Aorta (tissue), 5 donors: ENCODE measurements around the gene ZDHHC5. TPM values are rescaled to one million over a fixed set of nuclear protein-coding genes. Genes with fewer than 3 reads are reported as not detected.
"Not testable (repeated sequence)": the region's sequence is repeated elsewhere in the genome, so short reads cannot be mapped to it uniquely, and the experiment has no call there.

Experiments used
- ATAC-seq: fragments of 200-7000 bp; cut with Tn5 transposase; one replicate; pipeline ENCODE4 v1.9.1; 2022; ENCODE audit warnings: moderate library complexity; ENCODE audit not compliant: low FRiP score
- DNase-seq, 2 donors: peaks; one replicate each; pipeline ENCODE4 v3.0.0-alpha.2; 2020
- H3K27ac ChIP-seq, 2 donors: one replicate each; pipeline ENCODE4 v1.5.1; 2013; ENCODE audit warnings: low read length in 2 of 2, mild to moderate bottlenecking in 2 of 2, moderate library complexity in 2 of 2, control low read depth in 1 of 2, inconsistent platforms in 1 of 2, low read depth in 1 of 2
- H3K27me3 ChIP-seq, 2 donors: one replicate each; pipeline ENCODE4 v1.6.1; 2013; ENCODE audit warnings: control low read depth in 1 of 2, low read length in 1 of 2, mild to moderate bottlenecking in 1 of 2, moderate library complexity in 1 of 2; ENCODE audit not compliant: insufficient read depth in 2 of 2, control insufficient read depth in 1 of 2
- H3K36me3 ChIP-seq, 2 donors: one replicate each; pipeline ENCODE4 v1.6.1; 2013; ENCODE audit warnings: control low read depth in 1 of 2, low read length in 1 of 2, mild to moderate bottlenecking in 1 of 2; ENCODE audit not compliant: insufficient read depth in 2 of 2, control insufficient read depth in 1 of 2
- H3K4me1 ChIP-seq, 2 donors: one replicate each; pipeline ENCODE4 v1.6.1; 2013; ENCODE audit warnings: low read length in 2 of 2, control low read depth in 1 of 2, mild to moderate bottlenecking in 1 of 2, moderate library complexity in 1 of 2; ENCODE audit not compliant: insufficient read depth in 2 of 2, control insufficient read depth in 1 of 2
- H3K4me3 ChIP-seq, 2 donors: one replicate each; pipeline ENCODE4 v1.5.1; 2013; ENCODE audit warnings: low read length in 2 of 2, control low read depth in 1 of 2, mild to moderate bottlenecking in 1 of 2
- H3K9me3 ChIP-seq: one replicate; pipeline ENCODE4 v1.6.1; 2013; ENCODE audit warnings: mild to moderate bottlenecking, low read length; ENCODE audit not compliant: control insufficient read depth
- WGBS, 2 donors: extraction: QIAGEN DNeasy Blood & Tissue Kit; methylation state at CpG; one replicate each; pipeline ENCODE4 v1.1.7; 2013; 5-methylcytosine and 5-hydroxymethylcytosine counted together
- intact Hi-C, 2 donors: fragments of 100-400 bp; cut with DNase I; formaldehyde crosslinking; loops; one replicate each; pipeline versions ENCODE4 v1.14.2 to v1.15.0; 2022
- polyA plus RNA-seq, 2 donors: library from polyadenylated mRNA; stranded (reverse); fragments of 200-250 nt; gene quantifications; one replicate each; pipeline ENCODE4 v1.2.3, GENCODE V29; 2013
- total RNA-seq, 2 donors: library from RNA; stranded (reverse); fragmentation: NEBNext Ultra II Directional; extraction: Animal tissue kit (Norgen Biotek cat#: 25700); gene quantifications; one replicate each; pipeline ENCODE4 v1.2.1, GENCODE V29; 2021
- donor health status: healthy with polysubstance abuse.
- donor health status: Bipolar disorder and iron deficiency.
- donor health status: DM: no; HTN: no; CAD: no.
- donor health status: DM: no; HTN: no; CAD: no.
- donor health status: DM: yes; HTN: yes; CAD: no.

ZDHHC5 gene
- total and polyA plus RNA-seq, 4 donors = 11.3 to 51.0 (median 32.7) TPM

DNA sequence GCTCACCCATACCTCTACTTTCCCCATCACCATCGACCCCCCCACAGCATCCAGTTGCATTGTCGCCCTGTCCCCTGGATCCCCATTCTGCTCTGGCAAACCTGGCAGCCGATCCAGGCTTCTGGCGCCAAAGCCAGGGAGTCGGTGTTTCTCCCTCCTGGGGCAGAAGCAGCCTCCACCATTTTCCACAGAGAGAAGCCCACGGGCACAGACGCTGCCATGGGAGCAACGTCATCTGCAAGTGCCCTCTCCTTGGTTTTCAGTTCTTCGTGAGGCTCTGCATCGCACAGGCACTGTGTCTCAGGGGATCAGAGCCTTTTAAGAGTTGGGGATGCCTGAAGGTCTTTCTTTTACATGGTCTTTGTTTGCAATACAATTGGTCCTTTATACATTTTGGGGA lies 20.5 kb upstream of the ZDHHC5 start:
- no peak for ATAC-seq
- no peak for DNase-seq
- no peaks in the 10 kb centered on the region for H3K36me3 ChIP-seq
- no peak overlapping the region for H3K4me3 ChIP-seq
- H3K4me1 ChIP-seq = no peaks in the 10 kb centered on the region
- H3K9me3 ChIP-seq = no peaks in the 10 kb centered on the region
- no peak overlapping the region for H3K27ac ChIP-seq
- WGBS, 2 donors = 1% methylated on average over 10 of the region's 10 CpGs
- intact Hi-C loops = loop anchor here in 1 of 2 donors (10.0 kb wide), 1 partner anchor 193 kb away; no protein-coding TSS in a partner anchor
- H3K27me3 ChIP-seq = no peaks in the 10 kb centered on the region

GRCh38 chr11:57647960-57648800 lies 19.7 kb upstream of the ZDHHC5 start:
- Histone ChIP-seq H3K9me3 (no peaks in the 10 kb centered on the region), H3K4me1 (no peaks in the 10 kb centered on the region), H3K27ac (no peak overlapping the region), H3K36me3 (no peaks in the 10 kb centered on the region), H3K4me3 (no peak overlapping the region), H3K27me3 (no peaks in the 10 kb centered on the region)
- WGBS, 2 donors = 4 to 5% methylated on average over 13 of the region's 13 CpGs
- intact Hi-C loops = loop anchor here in 1 of 2 donors (10.0 kb wide), 1 partner anchor 193 kb away; no protein-coding TSS in a partner anchor
- ATAC-seq (no peak), DNase-seq (no peak)

DNA sequence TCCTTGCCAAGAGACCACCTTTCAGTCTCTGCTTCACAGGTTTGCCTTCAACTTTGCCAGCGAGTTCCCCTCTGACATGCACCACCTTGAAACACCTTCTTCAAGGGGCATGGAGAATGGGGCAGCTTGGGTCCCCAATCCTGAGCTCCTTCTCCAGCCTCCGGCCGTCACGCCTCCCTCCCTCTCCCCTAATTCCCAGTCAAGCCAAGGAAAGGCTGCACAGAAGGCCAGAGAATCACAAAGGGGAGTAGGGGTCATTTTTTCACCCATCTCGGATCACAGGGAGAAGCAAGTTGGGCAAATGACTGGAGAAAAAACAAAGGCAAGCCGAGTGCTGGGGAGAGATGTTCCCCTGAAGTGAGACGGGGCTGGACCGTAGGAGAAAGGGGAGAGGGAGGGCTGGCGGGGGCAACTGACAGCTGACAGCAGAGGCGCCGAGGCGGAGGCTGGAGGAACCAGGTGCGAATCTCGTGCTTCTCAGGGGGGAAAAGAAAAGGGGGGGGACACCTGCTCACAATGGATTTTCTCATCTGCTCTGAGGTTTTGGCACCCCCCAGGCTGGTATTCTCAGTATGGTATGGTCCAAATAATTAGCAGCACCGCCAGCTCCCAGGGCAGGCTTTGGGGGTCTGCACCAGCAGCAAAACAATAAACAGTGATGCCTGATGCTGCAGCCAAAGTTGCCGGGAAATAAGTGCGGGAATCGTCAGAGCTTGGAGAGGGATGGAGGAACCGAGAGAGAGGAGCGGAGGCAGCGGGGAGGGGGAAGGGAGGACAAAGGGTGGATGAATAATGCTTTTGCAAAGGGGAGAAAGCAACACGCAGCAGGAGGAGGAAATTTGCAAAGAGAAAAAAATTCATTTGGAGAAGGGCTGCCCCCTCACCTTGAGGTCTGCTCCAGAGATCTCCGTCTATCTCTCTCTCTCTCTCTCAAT lies 18.8 kb upstream of the ZDHHC5 start:
- Histone ChIP-seq H3K27me3 (no peaks in the 10 kb centered on the region), H3K4me1 (no peaks in the 10 kb centered on the region), H3K27ac (no peak overlapping the region), H3K36me3 (no peaks in the 10 kb centered on the region), H3K4me3 (no peak overlapping the region), H3K9me3 (no peaks in the 10 kb centered on the region)
- no peak for DNase-seq
- ATAC-seq = no peak
- intact Hi-C loops = loop anchor here in 1 of 2 donors (10.0 kb wide), 1 partner anchor 194 kb away; no protein-coding TSS in a partner anchor
- WGBS, 2 donors = 1 to 2% methylated on average over 23 of the region's 23 CpGs

GRCh38 chr11:57649826-57650738 lies 17.8 kb upstream of the ZDHHC5 start, which contains the start of gene YPEL4:
YPEL4 (minus strand) TSS chr11:57649912; CDS start chr11:57647107, 2,805 bp downstream.
- peak in 1 of 2 donors; percentile 72 for DNase-seq
- no peak within 1 kb of the TSS for H3K27ac ChIP-seq
- no peak within 1 kb of the TSS for H3K4me3 ChIP-seq
- no peaks in the 10 kb centered on the region for H3K27me3 ChIP-seq
- intact Hi-C loops = loop anchor here (10.0 kb wide), 2 partner anchors 195 to 325 kb away; partner anchors contain the start of gene TNKS1BP1 (in 1 of the 2)
- ATAC-seq = peak; percentile 72
- WGBS, 2 donors = 7% methylated on average over 15 of the region's 15 CpGs
- no peaks in the 10 kb centered on the region for H3K4me1 ChIP-seq
- H3K9me3 ChIP-seq = no peaks in the 10 kb centered on the region
- no peaks in the 10 kb centered on the region for H3K36me3 ChIP-seq

GRCh38 chr11:57650739-57651090 lies 17.2 kb upstream of the ZDHHC5 start:
- 51 to 53% methylated on average over 5 of the region's 5 CpGs for WGBS, 2 donors
- H3K27ac ChIP-seq = no peak overlapping the region

GRCh38 chr11:57651408-57651807 lies 16.5 kb upstream of the ZDHHC5 start:
- 79 to 84% methylated on average over 7 of the region's 7 CpGs for whole genome bisulfite sequencing, 2 donors
- H3K36me3 ChIP-seq = no peaks in the 10 kb centered on the region
- DNase-seq = no peak
- no peaks in the 10 kb centered on the region for H3K9me3 ChIP-seq
- intact Hi-C loops = loop anchor here in 1 of 2 donors (10.0 kb wide), 1 partner anchor 327 kb away; the partner anchor contains the start of gene TNKS1BP1
- no peak overlapping the region for H3K27ac ChIP-seq
- ATAC-seq = no peak
- H3K4me1 ChIP-seq = no peaks in the 10 kb centered on the region
- H3K4me3 ChIP-seq = no peak overlapping the region
- H3K27me3 ChIP-seq = no peaks in the 10 kb centered on the region

More at GRCh38 chr11:57650739-57651090, 17.2 kb upstream of the ZDHHC5 start:
- ATAC-seq (no peak), DNase-seq (no peak)
- intact Hi-C loops = loop anchor here in 1 of 2 donors (10.0 kb wide), 1 partner anchor 326 kb away; the partner anchor contains the start of gene TNKS1BP1
- Histone ChIP-seq H3K4me3 (no peak overlapping the region), H3K36me3 (no peaks in the 10 kb centered on the region), H3K4me1 (no peaks in the 10 kb centered on the region), H3K9me3 (no peaks in the 10 kb centered on the region), H3K27me3 (no peaks in the 10 kb centered on the region)

DNA sequence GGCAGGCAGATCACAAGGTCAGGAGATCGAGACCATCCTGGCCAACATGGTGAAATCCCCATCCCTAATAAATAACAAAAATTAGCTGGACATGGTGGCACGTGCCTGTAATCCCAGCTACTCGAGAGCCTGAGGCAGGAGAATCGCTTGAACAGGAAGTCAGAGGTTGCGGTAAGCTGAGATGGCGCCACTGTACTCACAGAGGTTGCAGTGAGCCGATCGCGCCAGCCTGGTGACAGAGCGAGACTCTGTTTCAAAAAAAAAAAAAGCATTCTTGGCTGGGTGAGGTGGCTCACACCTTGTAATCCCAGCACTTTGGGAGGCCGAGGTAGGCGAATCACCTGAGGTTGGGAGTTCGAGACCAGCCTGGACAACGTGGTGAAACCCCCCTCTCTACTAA lies 15.7 kb upstream of the ZDHHC5 start:
- not testable (repeated sequence) for ATAC-seq

More for the DNA sequence above, 15.7 kb upstream of the ZDHHC5 start:
- 82 to 84% methylated on average over 14 of the region's 14 CpGs for WGBS, 2 donors
- H3K4me1 ChIP-seq, H3K27me3 ChIP-seq, H3K9me3 ChIP-seq, DNase-seq, H3K36me3 ChIP-seq, H3K27ac ChIP-seq, H3K4me3 ChIP-seq: not testable (repeated sequence)
- intact Hi-C loops = loop anchor here in 1 of 2 donors (10.0 kb wide), 1 partner anchor 327 kb away; the partner anchor contains the start of gene TNKS1BP1
